A172 (cell line): ENCODE measurements around the gene SRRM5. TPM values are rescaled to one million over a fixed set of nuclear protein-coding genes. Genes with fewer than 3 reads are reported as not detected.
"Not testable (repeated sequence)": the region's sequence is repeated elsewhere in the genome, so short reads cannot be mapped to it uniquely, and the experiment has no call there.

ENCODE experiments used
- DNase-seq: peaks from one replicate; pipeline ENCODE4 v3.0.0-alpha.2; 2015; ENCODE audit warnings: low spot score
- total RNA-seq: library from RNA; depleted of rRNA; stranded (reverse); fragments of >200 nt; shearing (Covaris generic); gene quantifications from 2 replicates; pipeline ENCODE4 v1.2.3, GENCODE V29; 2014; rRNA removed

The SRRM5 gene, protein sequence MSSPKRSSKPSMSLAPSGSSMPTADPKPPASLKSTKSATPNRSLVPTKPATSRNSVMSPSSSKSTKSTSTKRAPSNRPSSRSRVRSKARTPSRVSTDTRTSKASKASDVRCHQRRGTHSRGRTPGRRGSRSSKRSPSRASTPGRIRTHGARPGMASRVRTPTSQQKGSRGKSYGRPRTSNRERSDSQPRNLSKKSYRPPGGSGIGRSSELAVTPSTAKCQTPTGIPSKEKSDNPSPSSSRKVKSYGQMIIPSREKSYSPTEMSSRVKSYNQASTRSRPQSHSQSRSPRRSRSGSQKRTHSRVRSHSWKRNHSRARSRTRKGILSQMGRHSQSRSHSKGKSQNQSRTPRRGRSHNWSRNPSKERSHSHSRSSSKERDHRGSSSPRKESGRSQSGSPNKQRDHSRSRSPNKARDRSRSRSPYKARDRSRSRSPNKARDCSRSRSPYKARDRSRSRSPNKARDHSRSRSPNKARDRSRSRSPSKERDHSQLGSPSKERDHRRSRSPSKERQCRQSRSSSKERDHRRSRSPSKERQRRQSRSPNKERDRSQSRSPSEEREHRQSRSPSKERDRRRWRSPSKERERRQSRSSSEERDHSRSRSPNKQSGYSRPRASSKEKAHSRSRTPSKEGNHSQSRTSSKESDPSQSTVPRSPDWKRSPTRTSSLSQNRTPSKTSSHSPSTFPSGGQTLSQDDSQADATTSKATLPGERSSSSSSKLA
- total RNA-seq: not detected in 2 replicates

DNA sequence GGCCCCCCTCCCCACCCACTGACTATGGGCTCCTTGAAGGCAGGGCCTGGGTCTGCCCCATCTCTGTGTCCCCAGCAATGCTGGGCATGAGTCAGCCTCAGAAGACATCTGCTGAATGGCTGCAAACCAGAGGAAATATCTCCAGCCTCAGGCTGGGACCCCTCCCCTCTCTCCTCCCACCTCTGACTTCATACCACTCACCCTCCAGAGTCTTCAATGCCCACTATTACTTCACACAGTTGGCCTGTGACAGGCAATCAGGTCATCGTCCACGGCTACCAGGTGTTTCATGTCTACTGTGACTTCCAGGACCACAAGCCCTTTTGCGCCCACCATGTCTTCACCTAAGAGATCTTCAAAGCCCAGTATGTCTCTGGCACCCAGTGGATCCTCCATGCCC, at the start of gene SRRM5:
SRRM5 (plus strand) TSS at position 301 of the 400 bp plus-strand sequence; CDS start at position 335, 34 bp downstream.
- DNase-seq: no peak

GRCh38 chr19:43562226-43562697, 49.6 kb upstream of the SRRM5 start:
- no peak for DNase-seq

DNA sequence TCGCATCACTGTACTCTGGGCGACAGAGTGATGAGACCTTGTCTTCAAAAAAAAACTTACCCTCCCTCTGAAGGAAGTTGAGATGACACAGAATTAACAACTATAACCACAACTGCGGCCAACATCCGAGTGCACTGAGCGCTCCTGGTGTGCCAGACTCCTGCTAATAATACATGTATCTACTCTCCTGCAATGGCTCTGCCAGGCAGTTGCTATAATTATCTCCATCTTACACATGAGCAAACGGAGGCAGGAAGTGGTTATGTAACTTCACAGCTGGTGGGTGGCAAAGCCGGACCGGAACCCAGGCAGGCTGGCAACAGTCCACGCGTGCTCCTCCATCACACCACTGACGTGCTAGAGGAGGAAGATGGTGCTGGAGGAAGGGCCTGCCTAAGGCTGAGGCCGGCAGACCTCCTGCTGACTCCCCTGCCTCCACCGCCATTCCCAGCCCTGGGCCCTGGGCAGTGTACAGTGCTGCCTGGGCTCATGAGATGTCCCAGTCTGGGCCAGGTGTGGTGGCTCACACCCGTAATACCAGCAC, 49.1 kb upstream of the SRRM5 start:
- DNase-seq: peak; percentile 99

- DNase-seq: no peak
Observed at GRCh38 chr19:43563816-43564457, 48.0 kb upstream of the SRRM5 start.

DNA sequence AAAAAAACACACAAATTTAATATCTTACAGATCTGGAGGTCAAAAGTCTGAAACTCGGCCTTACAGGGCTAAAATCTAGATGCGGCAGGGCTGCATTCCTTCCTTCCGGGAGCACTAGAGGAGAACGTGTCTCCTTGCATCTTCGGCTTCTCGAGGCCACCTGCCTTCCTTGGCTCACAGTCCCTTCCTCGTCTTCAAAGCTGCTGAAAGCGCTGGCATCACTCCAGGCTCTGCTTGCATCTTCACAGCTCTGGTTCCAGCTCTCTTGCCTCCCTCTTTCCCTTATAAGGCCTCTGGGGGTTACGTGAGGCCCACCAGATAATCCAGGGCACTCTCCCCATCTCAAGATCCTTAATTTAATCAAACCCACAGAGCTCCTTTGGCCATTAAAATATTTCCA, 47.1 kb upstream of the SRRM5 start:
- DNase-seq: no peak

- no peak for DNase-seq
Observed at GRCh38 chr19:43569657-43570056, 42.2 kb upstream of the SRRM5 start.

DNA sequence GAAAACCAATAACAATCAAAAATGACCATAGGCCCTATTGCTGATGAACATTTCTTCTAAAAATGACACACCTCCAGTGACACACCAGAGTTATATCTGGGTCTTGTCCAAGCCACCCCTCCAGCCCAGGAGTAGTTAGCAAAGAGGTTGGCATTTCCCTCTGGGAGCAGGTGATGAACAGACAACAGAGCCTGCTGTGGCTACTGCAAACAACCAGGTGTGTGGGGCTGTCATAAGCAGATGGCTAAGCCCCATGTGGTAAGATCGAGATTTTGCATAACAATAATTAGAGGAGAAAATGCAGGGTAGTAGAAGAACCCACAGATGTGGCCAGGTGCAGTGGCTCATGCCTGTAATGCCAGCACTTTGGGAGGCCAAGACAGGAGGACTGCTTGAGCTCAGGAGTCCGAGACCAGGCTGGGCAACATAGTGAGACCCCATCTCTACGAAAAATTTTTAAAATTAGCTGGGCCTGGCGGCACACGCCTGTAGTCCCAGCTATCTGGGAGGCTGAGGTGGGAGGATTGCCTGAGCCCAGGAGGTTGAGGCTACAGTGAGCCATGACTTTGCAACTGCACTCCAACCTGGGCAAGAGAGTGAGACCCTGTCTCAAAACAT, 41.6 kb upstream of the SRRM5 start:
- peak; percentile 25 for DNase-seq

- no peak for DNase-seq
Observed at GRCh38 chr19:43572171-43572588, 39.7 kb upstream of the SRRM5 start.

- peak; percentile 94 for DNase-seq
Observed at GRCh38 chr19:43574424-43575155, 37.3 kb upstream of the SRRM5 start.

DNA sequence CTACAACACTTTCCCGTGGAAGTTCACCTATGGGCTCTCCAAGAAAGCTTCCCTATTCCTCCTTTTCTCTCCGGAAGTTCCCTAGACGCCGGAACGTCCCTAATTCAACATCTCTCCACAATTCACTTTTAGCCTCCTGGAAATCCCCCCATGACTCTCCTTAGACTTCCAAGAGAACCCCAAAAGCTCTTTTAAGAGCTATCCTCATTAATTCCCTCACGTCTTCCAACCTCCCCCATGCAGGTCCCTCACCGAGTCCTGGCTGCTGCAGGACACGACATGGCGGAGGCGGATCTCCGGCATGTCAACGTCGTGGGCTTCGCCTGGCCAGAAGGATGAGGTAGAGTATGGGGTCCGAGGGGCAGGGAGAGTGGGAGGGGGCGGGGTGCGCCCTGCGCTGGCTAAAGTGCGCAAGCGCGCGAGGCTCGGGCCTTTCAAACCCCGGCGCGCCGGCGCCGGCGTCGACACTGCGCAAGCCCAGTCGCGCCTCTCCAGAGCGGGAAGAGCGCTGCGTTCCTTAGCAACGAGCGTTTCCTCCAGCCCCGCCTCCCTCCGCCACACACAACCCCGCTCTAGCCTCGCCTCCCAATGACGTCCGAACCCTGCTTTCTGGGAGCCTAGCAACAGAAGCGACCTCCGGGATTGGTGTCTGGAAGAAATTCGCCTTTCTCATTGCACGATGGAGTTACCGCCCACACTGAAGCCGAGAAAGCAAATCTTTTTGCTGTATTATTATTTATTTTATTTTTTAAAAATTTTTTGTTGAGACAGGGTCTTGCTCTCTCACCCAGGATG, 36.5 kb upstream of the SRRM5 start, which contains the start of the genes PINLYP and XRCC1:
PINLYP (plus strand) TSS at position 646 of the 795 bp plus-strand sequence. CDS start 1,391 bp downstream, outside the sequence.
XRCC1 (minus strand) TSS at position 372 of the 795 bp plus-strand sequence; CDS start at position 303, 69 bp downstream.
- peak; percentile 98 for DNase-seq

GRCh38 chr19:43575955-43576878, 35.7 kb upstream of the SRRM5 start:
- no peak for DNase-seq

- DNase-seq: no peak
Observed at GRCh38 chr19:43578787-43579186, 33.1 kb upstream of the SRRM5 start.

GRCh38 chr19:43581467-43581866, 30.4 kb upstream of the SRRM5 start:
- DNase-seq: no peak

DNA sequence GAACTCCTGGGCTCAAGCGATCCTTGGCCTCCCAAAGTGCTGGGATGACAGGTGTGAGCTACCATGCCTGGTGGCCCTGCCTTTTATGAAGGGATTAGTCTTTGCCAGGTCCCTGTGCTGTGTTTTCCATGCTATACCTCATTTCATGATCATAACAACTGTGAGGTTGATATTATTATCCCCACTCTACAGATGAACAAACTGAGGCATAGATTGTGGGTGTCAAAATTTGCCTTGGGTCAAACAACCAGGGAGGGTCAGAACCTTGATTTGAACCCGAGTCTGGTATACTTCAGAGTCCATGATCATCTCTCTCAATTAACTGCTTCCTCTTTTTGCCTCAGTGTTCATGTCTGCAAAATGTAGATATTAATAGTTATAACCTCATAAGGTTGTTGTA, 29.4 kb upstream of the SRRM5 start:
- DNase-seq: no peak

DNA sequence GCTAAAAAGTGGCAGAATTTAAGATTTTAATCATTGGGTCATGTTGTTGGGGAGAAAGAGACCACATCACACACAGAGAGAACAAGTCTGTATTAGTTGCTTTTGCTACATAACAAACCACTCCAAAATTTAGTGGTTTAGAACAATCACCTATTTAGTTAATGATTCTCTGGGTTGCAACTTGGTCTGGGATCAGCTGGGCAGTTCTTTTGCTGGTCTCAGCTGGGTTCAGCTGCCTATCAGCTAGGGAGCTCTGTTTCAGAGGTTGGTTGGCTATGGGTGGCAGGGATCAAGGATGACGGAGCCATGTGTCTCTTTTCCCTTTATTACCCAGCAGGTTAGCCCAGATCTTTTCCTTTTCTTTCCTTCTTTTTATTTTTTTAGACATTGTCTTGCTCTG, 27.4 kb upstream of the SRRM5 start:
- DNase-seq: no peak

GRCh38 chr19:43586346-43586745, 25.5 kb upstream of the SRRM5 start:
- no peak for DNase-seq

DNA sequence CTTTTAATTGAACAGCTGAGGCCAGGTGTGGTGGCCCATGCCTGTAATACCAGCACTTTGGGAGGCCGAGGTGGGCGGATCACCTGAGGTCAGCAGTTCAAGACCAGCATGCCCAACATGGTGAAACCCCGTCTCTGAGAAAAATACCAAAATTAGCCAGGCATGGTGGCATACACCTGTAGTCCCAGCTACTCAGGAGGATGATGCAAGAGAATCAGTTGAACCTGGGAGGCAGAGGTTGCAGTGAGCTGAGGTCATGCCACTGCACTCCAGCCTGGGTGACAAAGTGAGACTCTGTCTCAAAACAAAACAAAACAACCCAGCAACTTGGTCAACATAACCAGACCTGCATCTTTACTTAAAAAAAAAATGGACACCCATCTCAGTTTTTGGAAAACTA, 24.9 kb upstream of the SRRM5 start:
- DNase-seq: not testable (repeated sequence)

DNA sequence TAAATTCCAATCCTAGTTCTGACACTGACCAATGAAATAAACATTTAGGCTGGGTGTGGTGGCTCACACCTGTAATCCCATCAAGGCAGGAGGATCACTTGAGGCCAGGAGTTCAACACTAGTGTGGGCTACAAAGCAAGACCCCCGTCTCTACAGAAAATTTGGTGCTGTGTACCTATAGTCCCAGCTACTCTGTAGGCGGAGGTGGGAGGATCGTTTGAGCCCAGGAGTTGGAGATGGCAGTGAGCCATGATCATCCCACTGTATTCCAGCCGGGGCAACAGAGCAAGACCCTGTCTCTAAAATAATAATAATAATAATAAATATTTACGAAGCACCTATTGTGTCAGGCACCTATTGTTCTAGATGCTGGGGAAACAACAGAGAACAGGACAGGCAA, 22.6 kb upstream of the SRRM5 start:
- DNase-seq: no peak

DNA sequence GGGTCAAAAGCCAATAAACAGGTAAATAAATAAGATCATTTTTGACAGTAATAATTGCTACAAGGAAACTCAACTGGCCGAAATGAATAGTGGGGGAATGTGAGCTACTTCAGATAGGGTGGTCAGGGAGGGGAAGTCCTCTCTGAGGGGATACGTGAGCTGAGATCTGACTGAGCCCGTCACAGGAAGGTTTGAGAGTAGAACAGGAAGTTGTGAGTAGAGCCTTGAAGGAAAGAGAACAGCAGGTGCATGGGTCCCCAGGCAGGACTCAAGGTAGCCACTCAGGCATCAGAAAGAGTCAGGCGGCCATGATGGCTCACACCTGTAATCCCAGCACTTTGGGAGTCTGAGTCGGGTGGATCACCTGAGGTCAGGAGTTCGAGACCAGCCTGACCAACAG, 22.2 kb upstream of the SRRM5 start:
- no peak for DNase-seq
